ENCODE measurements around the gene CLGN.

GRCh38 chr4:140408974-140409373, 18.5 kb downstream of the CLGN start:
- no peak for TF ChIP-seq POLR2A (IDR thresholded peaks at IDR 0.05)
- TF ChIP-seq, protein P1, sequence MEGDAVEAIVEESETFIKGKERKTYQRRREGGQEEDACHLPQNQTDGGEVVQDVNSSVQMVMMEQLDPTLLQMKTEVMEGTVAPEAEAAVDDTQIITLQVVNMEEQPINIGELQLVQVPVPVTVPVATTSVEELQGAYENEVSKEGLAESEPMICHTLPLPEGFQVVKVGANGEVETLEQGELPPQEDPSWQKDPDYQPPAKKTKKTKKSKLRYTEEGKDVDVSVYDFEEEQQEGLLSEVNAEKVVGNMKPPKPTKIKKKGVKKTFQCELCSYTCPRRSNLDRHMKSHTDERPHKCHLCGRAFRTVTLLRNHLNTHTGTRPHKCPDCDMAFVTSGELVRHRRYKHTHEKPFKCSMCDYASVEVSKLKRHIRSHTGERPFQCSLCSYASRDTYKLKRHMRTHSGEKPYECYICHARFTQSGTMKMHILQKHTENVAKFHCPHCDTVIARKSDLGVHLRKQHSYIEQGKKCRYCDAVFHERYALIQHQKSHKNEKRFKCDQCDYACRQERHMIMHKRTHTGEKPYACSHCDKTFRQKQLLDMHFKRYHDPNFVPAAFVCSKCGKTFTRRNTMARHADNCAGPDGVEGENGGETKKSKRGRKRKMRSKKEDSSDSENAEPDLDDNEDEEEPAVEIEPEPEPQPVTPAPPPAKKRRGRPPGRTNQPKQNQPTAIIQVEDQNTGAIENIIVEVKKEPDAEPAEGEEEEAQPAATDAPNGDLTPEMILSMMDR (IDR thresholded peaks at IDR 0.05), result no peak

Data from vagina (tissue), 2 donors.